Measurements from ENCODE around the gene SKI. TPM values are rescaled to one million over a fixed set of nuclear protein-coding genes. Genes with fewer than 3 reads are reported as not detected.
A peak's percentile ranks its signal among the peaks of the same experiment; 100 is the strongest.

SKI gene
- total and polyA plus RNA-seq, 12 donors: 4.8 to 53.6 (median 34.7) TPM

- intact Hi-C loops (cut with DNase I): loop anchor here (5.0 kb wide), 2 partner anchors 81 to 86 kb away; no protein-coding TSS in a partner anchor
- 10 to 24% (median 19%) methylated on average over 4 to 30 of the region's 30 CpGs for WGBS, 4 donors
- H3K4me1 ChIP-seq (replicated peaks in 1 of 2): peaks cover 71 to 72% of the 10 kb centered on the region in 2 donors
- H3K27me3 ChIP-seq: no peaks in the 10 kb centered on the region
- peak overlapping the region; percentile 34 to 96 (median 78) for H3K27ac ChIP-seq
- DNase-seq: peak in 5 of 7 donors; percentile 43 to 86 (median 65)
- TF ChIP-seq POLR2A (IDR thresholded peaks at IDR 0.05): no peak
- no peaks in the 10 kb centered on the region for H3K36me3 ChIP-seq (replicated peaks in 1 of 2)
- H3K9me3 ChIP-seq (replicated peaks in 1 of 3): no peaks in the 10 kb centered on the region
- peak overlapping the region in 2 of 4 donors; percentile 24 to 82 for H3K4me3 ChIP-seq
Observed at GRCh38 chr1:2230781-2231531, 2.8 kb downstream of the SKI start.

- Histone ChIP-seq H3K4me3 (peak overlapping the region in 2 of 4 donors; percentile 4 to 82), H3K27ac (peak overlapping the region; percentile 34 to 96 (median 78)), H3K9me3 (replicated peaks in 1 of 3) (no peaks in the 10 kb centered on the region), H3K4me1 (replicated peaks in 1 of 2) (peaks cover 72 to 76% of the 10 kb centered on the region in 2 donors), H3K27me3 (no peaks in the 10 kb centered on the region), H3K36me3 (replicated peaks in 1 of 2) (no peaks in the 10 kb centered on the region)
- TF ChIP-seq POLR2A (IDR thresholded peaks at IDR 0.05): peak; percentile 31 to 33
- TF ChIP-seq, protein P1, sequence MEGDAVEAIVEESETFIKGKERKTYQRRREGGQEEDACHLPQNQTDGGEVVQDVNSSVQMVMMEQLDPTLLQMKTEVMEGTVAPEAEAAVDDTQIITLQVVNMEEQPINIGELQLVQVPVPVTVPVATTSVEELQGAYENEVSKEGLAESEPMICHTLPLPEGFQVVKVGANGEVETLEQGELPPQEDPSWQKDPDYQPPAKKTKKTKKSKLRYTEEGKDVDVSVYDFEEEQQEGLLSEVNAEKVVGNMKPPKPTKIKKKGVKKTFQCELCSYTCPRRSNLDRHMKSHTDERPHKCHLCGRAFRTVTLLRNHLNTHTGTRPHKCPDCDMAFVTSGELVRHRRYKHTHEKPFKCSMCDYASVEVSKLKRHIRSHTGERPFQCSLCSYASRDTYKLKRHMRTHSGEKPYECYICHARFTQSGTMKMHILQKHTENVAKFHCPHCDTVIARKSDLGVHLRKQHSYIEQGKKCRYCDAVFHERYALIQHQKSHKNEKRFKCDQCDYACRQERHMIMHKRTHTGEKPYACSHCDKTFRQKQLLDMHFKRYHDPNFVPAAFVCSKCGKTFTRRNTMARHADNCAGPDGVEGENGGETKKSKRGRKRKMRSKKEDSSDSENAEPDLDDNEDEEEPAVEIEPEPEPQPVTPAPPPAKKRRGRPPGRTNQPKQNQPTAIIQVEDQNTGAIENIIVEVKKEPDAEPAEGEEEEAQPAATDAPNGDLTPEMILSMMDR (IDR thresholded peaks at IDR 0.05): no peak
- 17 to 24% (median 22%) methylated on average over 20 to 26 of the region's 26 CpGs for WGBS, 4 donors
- intact Hi-C loops (cut with DNase I): loop anchor here (5.0 kb wide), 2 partner anchors 81 to 86 kb away; no protein-coding TSS in a partner anchor
- DNase-seq: peak; percentile 76 to 93 (median 87)
Observed at GRCh38 chr1:2231532-2232254, 3.6 kb downstream of the SKI start.

DNA sequence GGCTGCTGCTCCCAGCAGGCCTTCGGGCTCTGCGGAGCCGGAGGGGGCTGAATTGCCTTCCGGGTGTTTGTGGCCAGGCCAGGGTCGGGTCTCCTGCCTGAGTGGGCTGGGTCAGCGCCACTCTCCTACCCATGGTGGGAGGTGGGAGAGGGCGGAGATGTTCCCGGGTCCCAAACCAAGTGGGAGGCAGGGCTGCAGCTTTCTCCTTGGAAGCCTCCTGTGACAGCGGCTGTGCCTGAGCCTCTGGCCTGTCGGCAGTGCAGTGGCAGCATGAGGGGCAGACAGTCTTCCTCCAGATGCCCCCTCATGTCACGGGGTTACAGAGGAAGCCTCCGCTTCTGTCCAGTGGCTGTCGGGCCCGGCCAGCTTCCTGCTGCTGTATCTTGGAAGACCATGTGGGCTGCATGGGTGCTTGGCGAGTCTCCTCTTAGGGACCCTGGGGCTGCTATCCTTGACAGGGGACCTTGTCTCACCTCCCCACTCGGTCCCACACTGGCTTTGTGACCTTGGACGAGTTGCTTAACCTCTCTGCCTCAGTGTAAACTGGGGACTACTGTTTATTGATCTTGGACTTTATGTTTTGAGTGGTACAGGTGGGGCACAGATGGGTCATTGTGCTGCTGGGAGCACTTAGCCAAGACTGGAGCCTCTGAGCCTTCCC lies 4.3 kb downstream of the SKI start:
- no peaks in the 10 kb centered on the region for H3K27me3 ChIP-seq
- DNase-seq: peak in 3 of 7 donors; percentile 46 to 52 (median 46)
- no peaks in the 10 kb centered on the region for H3K36me3 ChIP-seq (replicated peaks in 1 of 2)
- TF ChIP-seq, protein P1 (IDR thresholded peaks at IDR 0.05): no peak
- peaks cover 69 to 81% of the 10 kb centered on the region in 2 donors for H3K4me1 ChIP-seq (replicated peaks in 1 of 2)
- intact Hi-C loops (cut with DNase I): loop anchor here (5.0 kb wide), 2 partner anchors 80 to 85 kb away; no protein-coding TSS in a partner anchor
- H3K4me3 ChIP-seq: peak overlapping the region in 2 of 4 donors; percentile 4 to 82
- no peaks in the 10 kb centered on the region for H3K9me3 ChIP-seq (replicated peaks in 1 of 3)
- 10 to 40% (median 27%) methylated on average over 7 to 17 of the region's 17 CpGs for WGBS, 4 donors
- peak overlapping the region; percentile 34 to 96 (median 78) for H3K27ac ChIP-seq

- DNase-seq: peak in 2 of 7 donors; percentile 35 to 36
- Histone ChIP-seq H3K9me3 (replicated peaks in 1 of 3) (no peaks in the 10 kb centered on the region), H3K4me1 (replicated peaks in 1 of 2) (peaks cover 69 to 87% of the 10 kb centered on the region in 2 donors), H3K4me3 (peak overlapping the region in 1 of 4 donors; percentile 82), H3K36me3 (replicated peaks in 1 of 2) (no peaks in the 10 kb centered on the region), H3K27me3 (no peaks in the 10 kb centered on the region), H3K27ac (peak overlapping the region in 4 of 5 donors; percentile 78 to 96 (median 84))
- intact Hi-C loops (cut with DNase I): loop anchor here (5.0 kb wide), 2 partner anchors 79 to 84 kb away; no protein-coding TSS in a partner anchor
- WGBS, 4 donors: 28 to 60% (median 42%) methylated on average over 10 to 23 of the region's 23 CpGs
- TF ChIP-seq, protein P1 (IDR thresholded peaks at IDR 0.05): no peak
- no peak for TF ChIP-seq POLR2A (IDR thresholded peaks at IDR 0.05)
Observed at GRCh38 chr1:2232916-2233438, 4.9 kb downstream of the SKI start.
